ENCODE results near the gene ZNF436.
"Not testable (repeated sequence)": the region's sequence is repeated elsewhere in the genome, so short reads cannot be mapped to it uniquely, and the experiment has no call there.

ZNF436 gene

GRCh38 chr1:23362218-23362713 is 7.4 kb downstream of the ZNF436 start:
- DNase-seq = no peak

DNA sequence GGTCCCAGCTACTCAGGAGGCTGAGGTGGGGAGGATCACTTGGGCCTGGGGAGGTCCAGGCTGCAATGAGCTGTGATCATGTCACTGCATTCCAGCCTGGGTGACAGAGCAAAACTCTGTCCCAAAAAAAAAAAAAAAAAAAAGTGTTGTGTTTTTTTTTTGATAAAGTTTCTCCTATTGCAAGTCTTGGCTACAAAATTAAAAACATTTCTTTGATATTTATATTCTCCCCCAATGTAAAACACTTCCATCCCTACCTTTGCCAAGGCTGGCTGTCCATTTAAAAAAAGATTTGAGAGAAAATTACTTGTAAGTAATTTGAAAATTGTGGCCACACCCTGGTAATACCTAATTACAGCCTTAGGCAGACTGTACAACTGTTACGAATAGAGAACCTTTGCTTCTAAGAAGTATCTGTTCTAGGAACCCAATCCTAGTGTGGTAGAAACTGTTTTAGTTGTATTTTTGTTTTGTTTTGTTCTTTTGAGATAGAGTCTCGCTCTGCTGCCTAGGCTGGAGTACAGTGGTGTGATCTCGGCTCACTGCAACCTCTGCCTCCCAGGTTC is 11.2 kb downstream of the ZNF436 start:
- no peak for DNase-seq

DNA sequence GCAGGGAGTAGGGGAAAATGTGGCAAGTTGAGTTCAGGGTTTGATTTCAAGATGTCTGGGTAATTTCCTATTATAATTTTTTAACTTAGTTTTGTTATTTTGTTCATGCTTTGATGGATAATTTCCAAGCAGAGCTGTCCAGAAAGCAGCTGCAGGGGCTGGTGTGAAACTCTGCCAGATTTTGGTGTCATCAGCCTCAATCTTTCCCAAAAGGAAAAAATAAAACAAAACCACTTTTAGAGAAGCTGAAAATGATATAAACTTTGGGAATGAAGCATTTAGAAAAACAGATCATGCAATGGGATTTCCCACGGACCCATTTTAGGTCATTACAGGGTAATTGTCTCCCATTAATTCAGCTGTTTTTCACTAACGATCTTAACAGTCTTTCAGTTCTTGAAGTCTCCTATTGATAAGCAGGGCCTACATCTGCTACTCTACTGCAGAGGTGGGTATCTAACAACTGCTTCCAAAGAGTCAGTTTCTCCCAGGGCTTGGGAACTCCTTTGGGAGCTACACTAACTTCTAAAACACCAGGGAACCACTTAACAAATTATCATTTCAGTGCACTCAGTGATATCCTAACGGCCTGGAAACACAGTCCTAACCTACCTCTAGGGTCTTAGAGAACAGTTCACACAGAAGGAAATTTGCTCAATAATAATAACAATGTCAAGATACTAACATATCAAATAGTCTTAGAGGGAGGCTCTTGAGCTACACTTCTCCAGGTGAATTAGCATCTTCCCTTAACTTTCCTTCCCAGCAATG is 12.3 kb downstream of the ZNF436 start:
- DNase-seq = no peak

DNA sequence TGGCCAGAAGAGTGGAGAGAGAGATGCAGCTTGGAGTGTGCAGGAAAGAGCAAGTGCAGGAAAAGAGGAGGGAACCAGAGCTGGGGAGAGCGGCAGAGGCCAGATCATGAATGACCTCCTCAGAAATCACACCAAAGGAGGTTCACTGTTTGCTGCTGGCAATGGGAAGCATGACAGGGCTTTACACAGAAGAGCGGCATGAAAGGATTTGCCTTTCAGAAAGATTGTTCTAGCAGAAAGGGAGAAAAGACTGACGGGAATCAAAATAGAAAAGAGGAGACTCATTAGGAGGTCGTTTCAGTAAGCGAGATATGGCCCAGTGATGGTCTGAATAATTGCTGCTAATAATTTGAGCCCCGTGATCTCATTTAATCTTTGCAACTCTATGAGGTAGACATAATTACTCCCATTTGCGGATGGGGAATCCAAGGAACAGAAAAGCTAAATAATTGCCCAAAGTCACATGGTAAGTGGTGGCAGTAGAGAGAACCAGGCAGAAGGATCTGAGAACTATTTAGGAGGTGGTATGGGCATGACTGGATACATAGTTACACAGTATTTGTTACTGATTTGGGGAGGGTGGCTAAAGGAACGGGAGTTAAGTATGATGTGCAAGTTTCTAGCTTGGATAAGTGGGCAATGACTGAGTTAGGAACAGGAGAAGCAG is 13.0 kb downstream of the ZNF436 start:
- DNase-seq = no peak

GRCh38 chr1:23354245-23354644 is 15.4 kb downstream of the ZNF436 start:
- DNase-seq = no peak

DNA sequence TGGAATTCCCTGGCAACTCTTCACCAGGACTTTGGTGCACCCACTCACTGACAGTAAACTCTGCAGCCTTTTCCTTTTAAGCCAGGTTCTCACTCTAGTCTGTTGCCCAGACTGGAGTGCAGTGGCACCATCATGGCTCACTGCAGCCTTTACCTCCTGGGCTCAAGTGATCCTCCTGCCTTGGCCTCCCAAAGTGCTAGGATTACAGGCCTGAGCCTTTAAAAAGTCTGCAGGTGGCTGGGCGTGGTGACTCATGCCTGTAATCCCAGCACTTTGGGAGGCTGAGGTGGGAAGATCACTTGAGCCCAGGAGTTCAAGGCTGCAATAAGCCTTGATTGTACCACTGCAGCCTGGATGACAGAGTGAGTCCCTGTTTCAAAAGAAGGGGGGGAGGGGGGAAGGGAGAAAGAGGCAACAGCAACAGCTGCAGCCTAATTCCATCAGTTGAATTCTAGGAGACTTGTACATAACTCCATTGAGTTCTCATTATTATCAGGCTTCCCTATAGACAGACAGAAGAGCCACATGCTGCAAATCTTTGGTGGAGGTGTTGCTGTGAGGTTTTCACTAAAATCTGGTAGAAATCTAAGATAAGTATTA is 17.4 kb downstream of the ZNF436 start:
- no peak for DNase-seq

DNA sequence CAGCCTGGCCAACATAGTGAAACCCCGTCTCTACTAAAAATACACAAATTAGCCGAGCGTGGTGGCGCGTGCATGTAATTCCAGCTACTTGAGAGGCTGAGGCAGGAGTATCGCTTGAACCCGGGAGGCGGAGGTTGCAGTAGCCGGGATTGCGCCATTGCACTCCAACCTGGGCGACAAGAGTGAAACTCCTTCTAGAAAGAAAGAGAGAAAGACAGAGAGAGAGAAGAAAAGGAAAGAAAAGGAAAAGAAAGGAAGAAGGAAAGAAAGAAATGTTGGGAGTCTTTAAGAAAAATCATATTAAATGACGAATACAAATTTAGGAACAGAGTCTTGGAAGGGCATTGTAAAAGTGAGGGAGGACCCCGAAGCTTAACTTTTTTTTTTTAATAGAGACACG is 23.7 kb downstream of the ZNF436 start:
- no peak for DNase-seq

- DNase-seq = no peak
Observed at GRCh38 chr1:23344987-23345472, 24.6 kb downstream of the ZNF436 start.

GRCh38 chr1:23344111-23344986 is 25.3 kb downstream of the ZNF436 start, which contains the start of gene HNRNPR:
HNRNPR (minus strand) TSS chr1:23344284; CDS start chr1:23341008, 3,276 bp downstream.
- DNase-seq = peak; percentile 99

GRCh38 chr1:23343221-23344110 is 26.2 kb downstream of the ZNF436 start:
- DNase-seq = no peak

GRCh38 chr1:23341931-23342692 is 27.5 kb downstream of the ZNF436 start:
- DNase-seq = no peak

DNA sequence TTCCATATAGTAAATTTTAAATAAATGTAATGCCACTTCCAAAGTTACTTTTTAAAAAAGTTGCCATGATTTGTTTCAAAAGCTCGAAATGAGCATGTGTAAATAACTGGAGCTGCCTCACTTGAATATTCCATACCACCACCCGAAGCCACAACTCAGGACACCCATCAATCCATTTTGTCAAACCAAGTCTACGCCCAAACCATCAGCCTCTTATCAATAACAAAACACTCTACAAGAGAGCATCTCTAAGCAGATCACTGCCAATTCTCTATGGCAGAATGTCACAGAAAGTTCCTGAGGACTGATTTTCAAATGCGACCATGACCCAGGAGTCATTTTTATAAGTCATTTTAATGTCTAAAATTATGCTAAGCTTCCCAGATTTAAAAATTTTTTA is 30.0 kb downstream of the ZNF436 start:
- DNase-seq = no peak

GRCh38 chr1:23337869-23338268 is 31.8 kb downstream of the ZNF436 start:
- no peak for DNase-seq

GRCh38 chr1:23331713-23332112 is 37.9 kb downstream of the ZNF436 start:
- DNase-seq = no peak

- no peak for DNase-seq
Observed at GRCh38 chr1:23330846-23331245, 38.8 kb downstream of the ZNF436 start.

- DNase-seq = no peak
Observed at GRCh38 chr1:23325393-23325792, 44.2 kb downstream of the ZNF436 start.

GRCh38 chr1:23322770-23323169 is 46.9 kb downstream of the ZNF436 start:
- DNase-seq = no peak

DNA sequence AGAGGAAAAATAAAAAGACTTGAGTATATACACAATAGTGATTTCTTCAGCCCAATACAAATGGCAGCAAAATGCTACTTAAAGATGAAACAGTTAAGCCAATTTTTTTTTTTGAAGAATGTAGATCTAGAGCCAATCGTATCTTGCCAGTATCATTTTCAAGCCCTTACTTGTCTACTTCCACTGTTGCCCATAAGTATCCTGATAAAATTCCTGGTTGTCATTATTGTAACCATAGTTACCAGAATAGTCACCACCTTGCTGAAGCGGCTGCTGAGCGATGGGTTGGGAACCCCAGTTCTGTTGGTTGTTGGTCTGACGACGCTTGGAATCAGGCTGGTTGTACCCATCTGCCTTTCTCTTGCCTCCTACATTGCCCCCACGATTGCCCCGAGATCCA is 59.4 kb downstream of the ZNF436 start:
- not testable (repeated sequence) for DNase-seq

Measured in activated gamma-delta T cell treated with Interleukin-2 at 50 U/mL for 16 hours (primary cell).